HCT116 (cell line): Measurements from ENCODE around the gene CSNK1D. TPM values are rescaled to one million over a fixed set of nuclear protein-coding genes. Genes with fewer than 3 reads are reported as not detected.

ENCODE experiments used
- ATAC-seq: fragments of 200-7000 bp; cut with Tn5 transposase; 2 replicates; pipeline ENCODE4 v1.9.1; 2020; ENCODE audit warnings: mild to moderate bottlenecking, moderate library complexity
- BruUV-seq: library from RNA; stranded (reverse); fragments of 400-500 nt; replicated peaks from 2 replicates; lab custom pipeline; 2021; lab: Mats Ljungman, UMichigan
- CTCF ChIA-PET: fragments of 300-600 bp; sonication (Branson Sonifier 250); formaldehyde crosslinking; loops from one replicate; lab custom pipeline; 2021; ENCODE audit warnings: antibody characterized with exemption; lab: Charles Lee
- POLR2A ChIA-PET: fragments of 300-600, 350-600 bp; sonication (Branson Sonifier 250); formaldehyde crosslinking; loops from one replicate; lab custom pipeline; 2021; ENCODE audit warnings: antibody characterized with exemption; lab: Charles Lee
- RAD21 ChIA-PET, 2 experiments: fragments of 300-600 bp; sonication (Branson Sonifier 250); formaldehyde crosslinking; loops; one replicate each; lab custom pipeline; 2023; ENCODE audit warnings: low total read pairs in 2 of 2; ENCODE audit not compliant: uncharacterized antibody in 2 of 2, unreplicated experiment in 2 of 2, low non-redundant PET in 1 of 2; lab: Charles Lee
- DNase-seq: peaks from one replicate; pipeline ENCODE4 v3.0.0-alpha.2; 2010; ENCODE audit warnings: low read depth, low spot score
- H2AFZ ChIP-seq: fragments of 200-600 bp; shearing (Covaris generic), sonication (generic); 2 replicates; pipeline ENCODE4 v1.6.1; 2017; ENCODE audit warnings: low read depth, mixed run types, mixed read lengths, antibody characterized with exemption, low read length; ENCODE audit not compliant: poor library complexity, severe bottlenecking
- H3K27ac ChIP-seq: 2 replicates; pipeline ENCODE4 v1.5.1; 2012; ENCODE audit warnings: low read depth, low read length
- H3K27me3 ChIP-seq: fragments of 200-600 bp; sonication (generic); 2 replicates; pipeline ENCODE4 v1.6.1; 2016; ENCODE audit warnings: mixed run types, low read length, mixed read lengths; ENCODE audit not compliant: insufficient read depth
- H3K36me3 ChIP-seq, 2 experiments: fragments of 200-500 bp in 1 of 2; fragments of 200-600 bp in 1 of 2; sonication (Bioruptor generic) in 1 of 2; sonication (generic) in 1 of 2; 2 replicates each; pipeline versions ENCODE4 v1.5.1 to v1.6.1; 2014 to 2016; ENCODE audit warnings: low read length in 2 of 2, inconsistent platforms in 1 of 2, mixed read lengths in 1 of 2, mixed run types in 1 of 2; ENCODE audit not compliant: insufficient read depth in 2 of 2, control insufficient read depth in 1 of 2
- H3K4me1 ChIP-seq, 2 experiments: fragments of 200-600 bp in 1 of 2; sonication (generic) in 1 of 2; 2 replicates each; pipeline versions ENCODE4 v1.5.1 to v1.6.1; 2012 to 2017; ENCODE audit warnings: low read length in 2 of 2, inconsistent platforms in 1 of 2, mild to moderate bottlenecking in 1 of 2, mixed read lengths in 1 of 2, mixed run types in 1 of 2, moderate library complexity in 1 of 2; ENCODE audit not compliant: insufficient read depth in 2 of 2, control insufficient read depth in 1 of 2
- H3K4me2 ChIP-seq: fragments of 200-600 bp; sonication (generic); 2 replicates; pipeline ENCODE4 v1.6.1; 2017; ENCODE audit warnings: mixed run types, low read length, mixed read lengths
- H3K4me3 ChIP-seq, 2 experiments: fragments of 200-600 bp in 1 of 2; sonication (generic) in 1 of 2; replicated peaks in 1 of 2; 2 replicates each; pipeline ENCODE4 v1.5.1; 2011 to 2016; ENCODE audit warnings: low read length in 2 of 2, control low read depth in 1 of 2, low read depth in 1 of 2, mild to moderate bottlenecking in 1 of 2, mixed read lengths in 1 of 2, mixed run types in 1 of 2
- H3K79me2 ChIP-seq: fragments of 200-600 bp; sonication (generic); 2 replicates; pipeline ENCODE4 v1.6.1; 2017; ENCODE audit warnings: mild to moderate bottlenecking, mixed run types, low read length, moderate library complexity, mixed read lengths; ENCODE audit not compliant: insufficient read depth
- H3K9ac ChIP-seq: fragments of 200-600 bp; sonication (generic); 2 replicates; pipeline ENCODE4 v1.6.1; 2016; ENCODE audit warnings: low read length, mixed read lengths
- H3K9me2 ChIP-seq: fragments of 200-600 bp; sonication (generic), shearing (Covaris generic); 2 replicates; pipeline ENCODE4 v1.6.1; 2017; ENCODE audit warnings: mixed run types, mild to moderate bottlenecking, moderate library complexity; ENCODE audit not compliant: insufficient read depth
- H3K9me3 ChIP-seq, 2 experiments: fragments of 200-500 bp in 1 of 2; fragments of 200-600 bp in 1 of 2; sonication (Bioruptor generic) in 1 of 2; sonication (generic) in 1 of 2; 2 replicates each; pipeline ENCODE4 v1.6.1; 2014 to 2017; ENCODE audit warnings: low read length in 2 of 2, mixed read lengths in 2 of 2, inconsistent platforms in 1 of 2, low read depth in 1 of 2, mild to moderate bottlenecking in 1 of 2, mixed run types in 1 of 2, moderate library complexity in 1 of 2; ENCODE audit not compliant: control insufficient read depth in 1 of 2, insufficient read depth in 1 of 2
- H4K20me1 ChIP-seq: fragments of 200-600 bp; sonication (generic), shearing (Covaris generic); 2 replicates; pipeline ENCODE4 v1.6.1; 2017; ENCODE audit warnings: mixed run types, mild to moderate bottlenecking, moderate library complexity; ENCODE audit not compliant: insufficient read depth
- ATF3 ChIP-seq: IDR thresholded peaks from 2 replicates; pipeline ENCODE4 v1.6.1; 2012
- CEBPB ChIP-seq: IDR thresholded peaks from 2 replicates; pipeline ENCODE4 v1.6.1; 2012; ENCODE audit warnings: low read depth
- CTCF ChIP-seq, 3 experiments: fragments of 200-600 bp in 1 of 3; sonication (generic) in 1 of 3; IDR thresholded peaks in 2 of 3; conservative IDR thresholded peaks in 1 of 3; 2 replicates each; pipeline ENCODE4 v1.5.1; 2012 to 2017; ENCODE audit warnings: low read depth in 2 of 3, low read length in 2 of 3, antibody characterized with exemption in 1 of 3, borderline replicate concordance in 1 of 3, control low read depth in 1 of 3, mild to moderate bottlenecking in 1 of 3, mixed read lengths in 1 of 3, mixed run types in 1 of 3, moderate library complexity in 1 of 3; ENCODE audit not compliant: insufficient read depth in 1 of 3
- EGR1 ChIP-seq: IDR thresholded peaks from 2 replicates; pipeline ENCODE4 v1.6.1; 2012; ENCODE audit warnings: low read depth
- ELF1 ChIP-seq: IDR thresholded peaks from 2 replicates; pipeline ENCODE4 v1.6.1; 2012; ENCODE audit warnings: low read depth, borderline replicate concordance
- EZH2 ChIP-seq: fragments of 200-600 bp; sonication (generic); IDR thresholded peaks from 2 replicates; pipeline ENCODE4 v1.6.1; 2017; ENCODE audit warnings: antibody characterized with exemption, mixed run types
- EZH2phosphoT487 ChIP-seq: fragments of 200-600 bp; IDR thresholded peaks from 2 replicates; pipeline ENCODE4 v1.6.1; 2018; ENCODE audit warnings: antibody characterized with exemption, borderline replicate concordance
- FOSL1 ChIP-seq: IDR thresholded peaks from 2 replicates; pipeline ENCODE4 v1.6.1; 2012; ENCODE audit warnings: low read depth
- JUND ChIP-seq: IDR thresholded peaks from 2 replicates; pipeline ENCODE4 v1.6.1; 2012
- MAX ChIP-seq: IDR thresholded peaks from 2 replicates; pipeline ENCODE4 v1.6.1; 2012
- POLR2AphosphoS5 ChIP-seq: IDR thresholded peaks from 2 replicates; pipeline ENCODE4 v1.6.1; 2011; ENCODE audit warnings: mild to moderate bottlenecking, low read depth, low read length, moderate library complexity
- RAD21 ChIP-seq: IDR thresholded peaks from 2 replicates; pipeline ENCODE4 v1.6.1; 2012; ENCODE audit warnings: low read depth, mild to moderate bottlenecking
- REST ChIP-seq: IDR thresholded peaks from 2 replicates; pipeline ENCODE4 v1.6.1; 2012; ENCODE audit warnings: low read depth
- SIN3A ChIP-seq: IDR thresholded peaks from 2 replicates; pipeline ENCODE4 v1.6.1; 2012; ENCODE audit warnings: low read depth
- SP1 ChIP-seq: IDR thresholded peaks from 2 replicates; pipeline ENCODE4 v1.6.1; 2012; ENCODE audit warnings: low read depth
- SRF ChIP-seq: IDR thresholded peaks from 2 replicates; pipeline ENCODE4 v1.6.1; 2012; ENCODE audit warnings: low read depth
- TCF7L2 ChIP-seq: IDR thresholded peaks from 2 replicates; pipeline ENCODE4 v1.7.0; 2011; ENCODE audit warnings: borderline replicate concordance, inconsistent platforms; ENCODE audit not compliant: insufficient read depth, insufficient read length; ENCODE audit errors: extremely low read depth
- ZBTB33 ChIP-seq: IDR thresholded peaks from 2 replicates; pipeline ENCODE4 v1.6.1; 2011; ENCODE audit warnings: mild to moderate bottlenecking, low read length, moderate library complexity; ENCODE audit not compliant: insufficient replicate concordance; ENCODE audit errors: extremely low read depth
- ZFX ChIP-seq: fragments of 450-650 bp; IDR thresholded peaks from 2 replicates; pipeline ENCODE4 v1.6.1; 2017
- ZNF274 ChIP-seq: fragments of 200-500 bp; sonication (Bioruptor generic); IDR thresholded peaks from 2 replicates; pipeline ENCODE4 v1.6.1; 2014; ENCODE audit warnings: mild to moderate bottlenecking, low read depth, low read length, inconsistent platforms
- intact Hi-C: fragments of 100-400 bp; cut with micrococcal nuclease; formaldehyde crosslinking; loops from 2 replicates; pipeline ENCODE4 v1.10.0; 2022
- total RNA-seq: library from RNA; stranded (reverse); gene quantifications from one replicate; pipeline ENCODE4 v1.2.1, GENCODE V29; 2021; ENCODE audit not compliant: unreplicated experiment

CSNK1D gene
- total RNA-seq, 1 experiment from 2014 or later = 176 TPM

GRCh38 chr17:82300707-82301270, 27.3 kb upstream of the CSNK1D start:
- Histone ChIP-seq H3K4me1 (peaks cover 29 to 59% of the 10 kb centered on the region in 2 experiments), H3K9me2 (no peaks in the 10 kb centered on the region), H2AFZ (no peak overlapping the region), H3K4me2 (peak overlapping the region; percentile 28; the same call in 1 of the 2 replicates), H3K27me3 (no peaks in the 10 kb centered on the region), H3K9me3 (no peaks in the 10 kb centered on the region), H3K79me2 (no peaks in the 10 kb centered on the region), H4K20me1 (no peaks in the 10 kb centered on the region), H3K4me3 (no peak overlapping the region), H3K9ac (peak overlapping the region; percentile 17; the same call in 1 of the 2 replicates), H3K27ac (peak overlapping the region; percentile 15; the same call in 1 of the 2 replicates), H3K36me3 (no peaks in the 10 kb centered on the region)
- BruUV-seq = no TSS peak
- DNase-seq (no peak), ATAC-seq (peak; percentile 55)
- ChIA-PET RAD21 (no interaction called here), POLR2A (interaction anchor here (0.8 to 1.4 kb wide), 5 partner anchors 8 to 59 kb away, joined by 3 to 10 read pairs (median 3); no protein-coding TSS in a partner anchor), CTCF (interaction anchor here (0.7 to 1.9 kb wide), 11 partner anchors 8 to 114 kb away, joined by 3 to 6 read pairs (median 4); partner anchors contain the start of gene SECTM1)
- intact Hi-C loops = loop anchor here (2.0 kb wide), 1 partner anchor 114 kb away; no protein-coding TSS in a partner anchor
- TF ChIP-seq ELF1 = no peak
- peak in 2 of 3 experiments; percentile 93 to 96; a peak in 5 of 6 replicates for TF ChIP-seq CTCF (IDR thresholded peaks at IDR 0.05 in 2 of 3, conservative IDR thresholded peaks at IDR 0.05 in 1 of 3; ENCODE audit: borderline replicate concordance in 1 of 3, insufficient read depth in 1 of 3, low read depth in 2 of 3, low read length in 2 of 3)
- TF ChIP-seq CEBPB = no peak
- no peak for TF ChIP-seq FOSL1
- TF ChIP-seq ZFX = no peak
- no peak for TF ChIP-seq ZNF274
- no peak for TF ChIP-seq SRF
- TF ChIP-seq MAX = no peak; the same call in 1 of the 2 replicates
- TF ChIP-seq SIN3A = no peak
- TF ChIP-seq ATF3 = no peak
- TF ChIP-seq REST = no peak
- TF ChIP-seq JUND = no peak
- peak; percentile 89 for TF ChIP-seq RAD21
- TF ChIP-seq ZBTB33 = no peak
- no peak for TF ChIP-seq EZH2phosphoT487
- no peak for TF ChIP-seq POLR2AphosphoS5
- no peak for TF ChIP-seq SP1
- TF ChIP-seq TCF7L2 = no peak
- peak; percentile 73; the same call in 1 of the 2 replicates for TF ChIP-seq EGR1
- TF ChIP-seq EZH2 = no peak
